GM19372 (cell line): Measurements from ENCODE around the gene PYY.

Source experiments
- ATAC-seq: cut with Tn5 transposase; IDR thresholded peaks from one replicate; pipeline ENCODE4 v1.9.1; 2021; ENCODE audit warnings: mild to moderate bottlenecking, low read depth, moderate library complexity; ENCODE audit not compliant: unreplicated experiment

The PYY gene

DNA sequence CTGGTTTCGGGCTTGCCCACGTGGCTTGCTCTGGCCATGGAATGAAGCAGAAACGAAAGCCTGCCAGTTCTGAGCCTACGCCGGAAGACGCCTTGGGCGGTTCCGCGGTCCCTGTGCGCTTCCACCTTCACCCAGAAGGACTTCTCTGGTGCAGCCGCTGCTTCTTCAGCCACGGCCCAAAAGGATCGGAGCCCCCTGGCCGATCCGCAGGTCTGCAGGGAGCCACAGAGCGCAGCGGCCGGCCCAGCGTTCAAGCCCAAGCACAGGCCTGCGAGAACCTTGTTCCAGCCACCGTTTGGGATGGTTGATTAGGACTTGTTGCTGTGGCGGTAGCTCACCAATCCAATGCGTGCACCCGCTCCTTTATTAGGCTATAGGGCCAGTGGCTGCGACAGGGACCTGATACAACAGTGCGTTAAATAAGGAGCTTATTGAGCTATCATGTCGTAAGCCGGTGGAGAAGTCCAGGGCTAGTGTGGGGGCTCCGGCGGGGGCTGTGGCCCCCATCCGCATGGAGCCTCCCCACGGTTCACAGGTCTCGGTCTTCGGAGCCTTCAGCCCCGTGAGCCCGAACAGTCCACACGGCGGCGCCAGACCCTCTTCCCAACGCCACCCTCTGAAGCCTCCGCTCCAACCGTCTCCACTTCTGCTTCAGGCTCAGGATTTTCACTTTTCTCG is 36.3 kb downstream of the PYY start:
- ATAC-seq, result no peak

- no peak for ATAC-seq
These were observed 36.8 kb downstream of the PYY start for GRCh38 chr17:43917016-43917347.

DNA sequence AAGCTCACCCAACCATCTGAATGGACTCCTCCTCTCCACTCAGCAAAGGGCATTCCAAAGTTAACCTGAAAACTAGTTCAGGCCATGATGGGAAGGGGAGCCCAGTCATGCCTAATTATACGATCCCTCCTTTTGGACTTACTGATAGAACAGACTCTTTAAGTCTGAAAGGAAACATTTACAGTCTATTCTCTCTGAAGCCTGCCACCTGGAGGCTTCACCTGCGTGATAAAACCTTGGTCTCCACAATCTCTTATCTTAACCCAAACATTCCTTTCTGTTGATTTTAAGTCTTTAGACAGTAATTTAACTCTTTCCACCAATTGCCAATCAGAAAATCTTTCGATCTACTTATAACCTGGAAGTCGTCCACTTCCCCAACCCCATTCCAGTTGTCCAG is 37.4 kb downstream of the PYY start:
- no peak for ATAC-seq

- no peak for ATAC-seq
These were observed 38.2 kb downstream of the PYY start for GRCh38 chr17:43915559-43915958.

DNA sequence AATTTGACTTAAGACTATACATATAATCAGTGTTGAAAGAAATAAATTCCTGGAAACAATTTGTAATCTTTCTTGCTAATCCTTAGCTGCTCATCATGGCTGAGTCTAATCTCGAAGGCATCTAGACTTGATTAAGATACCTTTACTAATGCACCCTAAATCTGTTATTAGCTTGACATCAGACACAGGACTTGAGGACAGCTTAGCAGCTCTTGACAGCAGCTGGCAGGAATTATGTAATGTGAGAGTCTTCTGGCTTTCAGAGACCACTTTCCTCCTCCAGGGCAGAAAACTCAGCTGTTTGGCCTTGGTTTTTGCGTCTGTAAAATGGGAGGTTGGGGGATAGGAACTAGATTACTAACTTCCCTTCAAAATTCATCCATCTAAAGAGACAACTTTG is 39.3 kb downstream of the PYY start:
- ATAC-seq, result no peak

- no peak for ATAC-seq
These were observed 40.2 kb downstream of the PYY start for GRCh38 chr17:43913584-43913983.

- no peak for ATAC-seq
These were observed 41.0 kb downstream of the PYY start for GRCh38 chr17:43912635-43913304.

DNA sequence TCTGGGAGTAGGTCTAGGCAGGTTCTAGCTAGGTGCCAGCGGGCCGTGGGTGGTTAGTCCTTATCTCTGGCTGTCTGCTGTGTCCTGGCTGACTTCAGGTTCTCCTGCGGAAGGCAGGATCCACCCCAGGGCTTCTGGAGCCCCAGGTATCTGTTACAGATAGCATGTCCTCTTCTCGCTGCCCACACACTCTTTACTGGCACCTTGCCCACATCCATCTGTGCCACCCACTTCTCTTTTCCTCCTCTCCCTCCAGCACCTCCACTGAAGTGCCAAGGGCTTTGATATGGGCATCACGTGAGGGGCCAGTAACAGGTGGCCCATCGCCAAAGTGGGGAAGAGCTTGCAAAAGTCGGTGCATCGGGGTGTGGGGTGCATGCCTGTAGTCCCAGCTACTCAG is 41.8 kb downstream of the PYY start:
- ATAC-seq, result no peak

- ATAC-seq, result no peak
These were observed 44.1 kb downstream of the PYY start for GRCh38 chr17:43909537-43910231.

DNA sequence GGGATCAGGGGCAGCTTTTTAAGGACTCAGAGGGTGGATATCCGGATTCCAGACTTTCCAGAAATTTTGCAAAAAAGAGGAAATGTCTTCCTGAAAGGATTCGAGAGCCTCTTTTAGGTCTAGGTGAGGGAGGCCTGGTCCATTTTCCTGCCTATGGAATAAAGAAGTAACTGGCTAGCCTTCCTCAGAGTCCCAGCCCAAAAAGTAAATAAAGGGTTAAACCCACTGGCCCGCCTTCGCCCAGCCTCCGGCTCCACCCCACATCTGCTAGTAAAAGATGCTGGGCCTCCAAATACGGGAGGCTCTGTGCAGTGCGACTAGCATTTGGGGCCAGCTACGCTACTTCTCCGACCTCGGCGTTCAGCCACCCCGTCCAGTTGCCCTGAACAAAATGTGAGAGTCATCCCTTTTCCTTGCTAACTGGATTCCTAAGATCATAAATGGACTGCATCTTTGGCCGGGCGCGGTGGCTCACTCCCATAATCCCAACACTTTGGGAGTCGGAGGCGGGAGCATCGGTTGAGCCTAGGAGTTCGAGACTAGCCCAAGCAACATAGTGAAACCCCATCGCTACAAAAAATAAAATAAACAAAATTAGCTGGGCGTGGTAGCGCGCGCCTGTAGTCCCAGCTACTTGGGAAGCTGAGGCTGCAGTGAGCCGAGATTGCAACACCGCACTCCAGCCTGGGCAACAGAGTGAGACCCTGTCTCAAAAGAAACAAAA is 45.6 kb downstream of the PYY start:
- no peak for ATAC-seq

GRCh38 chr17:43907425-43907981 is 46.2 kb downstream of the PYY start, which contains the start of gene MPP2:
Gene MPP2, minus strand, starts transcription at chr17:43907536. Its CDS starts 3,076 bp downstream, at chr17:43904460.
- ATAC-seq, result no peak

DNA sequence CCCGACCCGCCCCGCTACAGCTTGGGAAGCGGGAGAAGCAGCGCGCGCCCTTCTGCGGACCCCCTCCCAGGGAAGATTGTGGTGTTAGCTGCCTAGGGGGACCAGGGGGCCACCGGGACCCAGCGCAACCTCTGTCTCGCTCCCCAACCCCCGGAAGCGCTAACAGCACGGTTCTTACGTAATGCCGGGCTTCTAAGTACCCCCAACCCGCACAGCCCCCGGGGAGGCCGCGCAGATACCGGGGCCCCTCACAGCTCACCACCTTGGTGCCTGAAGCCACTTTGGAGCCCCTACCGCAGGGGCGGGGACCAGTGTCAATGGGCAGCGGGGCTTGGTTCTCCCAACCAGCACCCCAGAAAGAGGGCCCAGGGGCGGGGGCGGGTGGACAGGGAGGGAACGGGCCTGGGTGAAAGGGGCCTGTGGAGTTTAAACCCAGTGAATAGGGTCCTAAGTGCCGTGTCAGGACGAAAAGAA is 46.8 kb downstream of the PYY start:
- no peak for ATAC-seq

DNA sequence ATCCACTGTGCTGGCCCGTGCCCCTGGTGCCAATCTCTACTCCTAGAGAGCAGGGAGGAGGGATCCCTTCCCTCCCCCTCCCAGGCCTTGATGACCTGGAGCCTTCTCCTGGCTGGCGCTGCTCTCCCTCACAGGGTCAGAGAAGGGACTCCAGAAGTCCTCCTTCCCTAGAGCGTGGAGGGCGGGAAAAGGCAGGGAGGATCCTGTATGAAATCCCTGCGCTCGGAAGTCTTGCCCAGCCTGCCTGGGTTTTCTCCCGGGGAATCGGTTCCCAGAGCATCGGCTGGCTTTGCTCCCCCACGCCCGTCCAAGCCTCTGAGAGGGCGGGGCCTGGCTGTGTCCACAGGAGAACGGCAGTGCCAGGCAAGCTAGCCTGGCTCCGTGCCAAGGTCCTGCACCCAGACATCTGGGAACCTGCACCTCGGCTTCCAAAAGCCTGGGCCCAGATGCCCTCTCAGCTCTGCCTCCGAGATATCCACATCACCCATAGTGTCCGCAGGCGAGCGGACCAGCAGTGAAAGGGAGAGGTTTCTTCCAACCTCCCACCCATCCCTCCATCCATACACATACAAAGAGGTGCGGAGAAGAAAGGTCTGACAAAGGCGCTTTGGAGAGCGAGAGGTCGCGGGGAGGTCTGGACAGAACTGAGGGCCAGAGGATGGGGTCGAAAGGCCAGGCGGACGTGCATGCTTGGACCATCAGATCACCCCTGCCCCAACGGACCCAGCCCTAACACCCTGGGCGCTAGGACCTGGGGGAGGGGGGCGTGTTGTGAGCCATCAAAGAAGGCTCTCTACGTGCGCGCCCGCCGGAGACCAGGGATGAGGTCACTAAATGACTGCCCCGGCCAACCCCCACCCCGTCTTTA is 47.5 kb downstream of the PYY start:
- ATAC-seq, result no peak

- ATAC-seq, result no peak
These were observed 48.2 kb downstream of the PYY start for GRCh38 chr17:43905400-43905984.
